Measurements from ENCODE around the gene LCK.

The LCK gene

DNA sequence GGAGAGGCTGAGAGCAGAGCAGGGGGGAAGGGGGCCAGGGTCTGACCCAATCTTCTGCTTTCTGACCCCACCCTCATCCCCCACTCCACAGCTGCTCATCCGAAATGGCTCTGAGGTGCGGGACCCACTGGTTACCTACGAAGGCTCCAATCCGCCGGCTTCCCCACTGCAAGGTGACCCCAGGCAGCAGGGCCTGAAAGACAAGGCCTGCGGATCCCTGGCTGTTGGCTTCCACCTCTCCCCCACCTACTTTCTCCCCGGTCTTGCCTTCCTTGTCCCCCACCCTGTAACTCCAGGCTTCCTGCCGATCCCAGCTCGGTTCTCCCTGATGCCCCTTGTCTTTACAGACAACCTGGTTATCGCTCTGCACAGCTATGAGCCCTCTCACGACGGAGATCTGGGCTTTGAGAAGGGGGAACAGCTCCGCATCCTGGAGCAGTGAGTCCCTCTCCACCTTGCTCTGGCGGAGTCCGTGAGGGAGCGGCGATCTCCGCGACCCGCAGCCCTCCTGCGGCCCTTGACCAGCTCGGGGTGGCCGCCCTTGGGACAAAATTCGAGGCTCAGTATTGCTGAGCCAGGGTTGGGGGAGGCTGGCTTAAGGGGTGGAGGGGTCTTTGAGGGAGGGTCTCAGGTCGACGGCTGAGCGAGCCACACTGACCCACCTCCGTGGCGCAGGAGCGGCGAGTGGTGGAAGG, 23.7 kb downstream of the LCK start:
- TF ChIP-seq ZNF555 (tag by site-specific recombination; conservative IDR thresholded peaks at IDR 0.05) (no peak), ZSCAN23 (tag by site-specific recombination; IDR thresholded peaks at IDR 0.05) (no peak), SP2 (tag by site-specific recombination; IDR thresholded peaks at IDR 0.05) (no peak), ZNF501 (tag by site-specific recombination; IDR thresholded peaks at IDR 0.05) (no peak), ZNF175 (tag by site-specific recombination; IDR thresholded peaks at IDR 0.05) (no peak), ZNF544 (tag by site-specific recombination; IDR thresholded peaks at IDR 0.05) (no peak), ZNF670 (tag by site-specific recombination; IDR thresholded peaks at IDR 0.05; ENCODE audit: low read depth) (no peak), PRDM6 (tag by site-specific recombination; IDR thresholded peaks at IDR 0.05) (no peak), ZNF785 (tag by site-specific recombination; IDR thresholded peaks at IDR 0.05) (no peak), ZNF341 (tag by site-specific recombination; IDR thresholded peaks at IDR 0.05; ENCODE audit: low read depth) (peak; percentile 29; the same call in 1 of the 2 replicates), ZNF114 (tag by site-specific recombination; IDR thresholded peaks at IDR 0.05) (no peak), SCRT1 (tag by site-specific recombination; IDR thresholded peaks at IDR 0.05; ENCODE audit: borderline replicate concordance) (no peak), ZNF350 (tag by site-specific recombination; IDR thresholded peaks at IDR 0.05) (no peak), ZNF433 (tag by site-specific recombination; IDR thresholded peaks at IDR 0.05; ENCODE audit: low read depth) (no peak), ZNF660 (tag by site-specific recombination; IDR thresholded peaks at IDR 0.05) (no peak), BCL11A (tag by site-specific recombination; IDR thresholded peaks at IDR 0.05; ENCODE audit: low read depth) (no peak), ZNF549 (tag by site-specific recombination; IDR thresholded peaks at IDR 0.05) (no peak), ZNF24 (tag by site-specific recombination; IDR thresholded peaks at IDR 0.05) (no peak), ZFP69B (tag by site-specific recombination; IDR thresholded peaks at IDR 0.05) (0 out of 2 replicates have a peak, but pooled peaks have one; percentile 13), ZNF488 (tag by site-specific recombination; IDR thresholded peaks at IDR 0.05) (no peak), ZBTB17 (tag by site-specific recombination; IDR thresholded peaks at IDR 0.05) (peak; percentile 40), ZNF629 (tag by site-specific recombination; IDR thresholded peaks at IDR 0.05) (no peak), OSR2 (tag by site-specific recombination; IDR thresholded peaks at IDR 0.05) (no peak), ZNF791 (tag by site-specific recombination; IDR thresholded peaks at IDR 0.05) (no peak), ZNF529 (tag by site-specific recombination; IDR thresholded peaks at IDR 0.05; ENCODE audit: insufficient replicate concordance) (no peak), ZNF174 (tag by site-specific recombination; IDR thresholded peaks at IDR 0.05) (no peak), SETDB1 (IDR thresholded peaks at IDR 0.05; ENCODE audit: insufficient read length, low read length) (no peak)
- TF ChIP-seq, protein P1, sequence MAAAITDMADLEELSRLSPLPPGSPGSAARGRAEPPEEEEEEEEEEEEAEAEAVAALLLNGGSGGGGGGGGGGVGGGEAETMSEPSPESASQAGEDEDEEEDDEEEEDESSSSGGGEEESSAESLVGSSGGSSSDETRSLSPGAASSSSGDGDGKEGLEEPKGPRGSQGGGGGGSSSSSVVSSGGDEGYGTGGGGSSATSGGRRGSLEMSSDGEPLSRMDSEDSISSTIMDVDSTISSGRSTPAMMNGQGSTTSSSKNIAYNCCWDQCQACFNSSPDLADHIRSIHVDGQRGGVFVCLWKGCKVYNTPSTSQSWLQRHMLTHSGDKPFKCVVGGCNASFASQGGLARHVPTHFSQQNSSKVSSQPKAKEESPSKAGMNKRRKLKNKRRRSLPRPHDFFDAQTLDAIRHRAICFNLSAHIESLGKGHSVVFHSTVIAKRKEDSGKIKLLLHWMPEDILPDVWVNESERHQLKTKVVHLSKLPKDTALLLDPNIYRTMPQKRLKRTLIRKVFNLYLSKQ (tag by site-specific recombination; IDR thresholded peaks at IDR 0.05; ENCODE audit: borderline replicate concordance): no peak
- TF ChIP-seq, protein P2, sequence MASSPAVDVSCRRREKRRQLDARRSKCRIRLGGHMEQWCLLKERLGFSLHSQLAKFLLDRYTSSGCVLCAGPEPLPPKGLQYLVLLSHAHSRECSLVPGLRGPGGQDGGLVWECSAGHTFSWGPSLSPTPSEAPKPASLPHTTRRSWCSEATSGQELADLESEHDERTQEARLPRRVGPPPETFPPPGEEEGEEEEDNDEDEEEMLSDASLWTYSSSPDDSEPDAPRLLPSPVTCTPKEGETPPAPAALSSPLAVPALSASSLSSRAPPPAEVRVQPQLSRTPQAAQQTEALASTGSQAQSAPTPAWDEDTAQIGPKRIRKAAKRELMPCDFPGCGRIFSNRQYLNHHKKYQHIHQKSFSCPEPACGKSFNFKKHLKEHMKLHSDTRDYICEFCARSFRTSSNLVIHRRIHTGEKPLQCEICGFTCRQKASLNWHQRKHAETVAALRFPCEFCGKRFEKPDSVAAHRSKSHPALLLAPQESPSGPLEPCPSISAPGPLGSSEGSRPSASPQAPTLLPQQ (tag by site-specific recombination; IDR thresholded peaks at IDR 0.05): 0 out of 2 replicates have a peak, but pooled peaks have one; percentile 52
- TF ChIP-seq, protein P3, sequence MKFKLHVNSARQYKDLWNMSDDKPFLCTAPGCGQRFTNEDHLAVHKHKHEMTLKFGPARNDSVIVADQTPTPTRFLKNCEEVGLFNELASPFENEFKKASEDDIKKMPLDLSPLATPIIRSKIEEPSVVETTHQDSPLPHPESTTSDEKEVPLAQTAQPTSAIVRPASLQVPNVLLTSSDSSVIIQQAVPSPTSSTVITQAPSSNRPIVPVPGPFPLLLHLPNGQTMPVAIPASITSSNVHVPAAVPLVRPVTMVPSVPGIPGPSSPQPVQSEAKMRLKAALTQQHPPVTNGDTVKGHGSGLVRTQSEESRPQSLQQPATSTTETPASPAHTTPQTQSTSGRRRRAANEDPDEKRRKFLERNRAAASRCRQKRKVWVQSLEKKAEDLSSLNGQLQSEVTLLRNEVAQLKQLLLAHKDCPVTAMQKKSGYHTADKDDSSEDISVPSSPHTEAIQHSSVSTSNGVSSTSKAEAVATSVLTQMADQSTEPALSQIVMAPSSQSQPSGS (tag by site-specific recombination; IDR thresholded peaks at IDR 0.05; ENCODE audit: low read depth): no peak
- TF ChIP-seq, protein P4, sequence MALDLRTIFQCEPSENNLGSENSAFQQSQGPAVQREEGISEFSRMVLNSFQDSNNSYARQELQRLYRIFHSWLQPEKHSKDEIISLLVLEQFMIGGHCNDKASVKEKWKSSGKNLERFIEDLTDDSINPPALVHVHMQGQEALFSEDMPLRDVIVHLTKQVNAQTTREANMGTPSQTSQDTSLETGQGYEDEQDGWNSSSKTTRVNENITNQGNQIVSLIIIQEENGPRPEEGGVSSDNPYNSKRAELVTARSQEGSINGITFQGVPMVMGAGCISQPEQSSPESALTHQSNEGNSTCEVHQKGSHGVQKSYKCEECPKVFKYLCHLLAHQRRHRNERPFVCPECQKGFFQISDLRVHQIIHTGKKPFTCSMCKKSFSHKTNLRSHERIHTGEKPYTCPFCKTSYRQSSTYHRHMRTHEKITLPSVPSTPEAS (tag by site-specific recombination; IDR thresholded peaks at IDR 0.05): no peak
- ChIA-PET POLR2A (no interaction called here), CTCF (interaction anchor here (0.6 to 0.8 kb wide), 2 partner anchors 47 to 68 kb away, joined by 3 read pairs; no protein-coding TSS in a partner anchor)
- no peaks in the 10 kb centered on the region for H3K36me3 ChIP-seq (ENCODE audit: control insufficient read depth in 2 of 2, insufficient read depth in 1 of 2, low read length in 2 of 2)
- H3K4me3 ChIP-seq (ENCODE audit: low read depth, low read length): no peak overlapping the region
- H3K4me1 ChIP-seq (ENCODE audit: control insufficient read depth, insufficient read depth, low read length): no peaks in the 10 kb centered on the region; the same call in 1 of the 2 replicates
- no peaks in the 10 kb centered on the region for H3K9me3 ChIP-seq (ENCODE audit: control insufficient read depth, insufficient read depth, low read depth, low read length)
- no peak overlapping the region for H3K27ac ChIP-seq (ENCODE audit: extremely low read depth, low read depth, low read length)
